ENCODE measurements around the gene DAG1. TPM values are rescaled to one million over a fixed set of nuclear protein-coding genes. Genes with fewer than 3 reads are reported as not detected.

Gene DAG1
- total and polyA plus RNA-seq, 10 of the 15 experiments (the other 5 are each of a cell fraction or from before 2014, with no cell fraction given), result 0.33 to 16.3 (median 9.2) TPM

DNA sequence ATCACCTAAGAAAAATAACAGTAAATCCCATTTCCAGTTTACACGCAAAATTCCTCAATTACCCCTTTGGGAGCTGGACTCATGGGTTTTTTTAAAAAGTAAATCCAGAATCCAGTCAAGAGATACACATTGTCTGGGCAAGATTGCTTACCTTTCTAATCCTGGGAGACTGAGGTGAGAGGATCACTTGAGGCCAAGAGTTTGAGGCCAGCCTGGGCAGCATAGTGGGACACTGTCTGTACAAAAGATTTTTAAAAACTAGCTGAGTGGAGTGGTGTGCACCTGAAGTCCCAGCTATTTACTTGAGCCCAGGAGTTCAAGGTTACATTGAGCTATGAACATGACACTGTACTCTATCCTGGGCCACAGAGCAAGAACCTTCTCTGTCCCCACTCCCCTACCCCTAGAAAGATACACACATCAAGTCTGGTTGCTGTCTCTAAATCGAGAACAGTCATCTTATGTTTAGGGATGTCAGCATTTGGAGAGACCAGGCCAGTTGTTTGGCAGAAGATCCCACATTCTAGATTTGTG lies 39.0 kb downstream of the DAG1 start (continued):
- TF ChIP-seq TBL1XR1 (IDR thresholded peaks at IDR 0.05; ENCODE audit: low read depth, low read length) (no peak), SPI1 (IDR thresholded peaks at IDR 0.05; ENCODE audit: borderline replicate concordance, insufficient read depth, low read depth, low read length) (no peak), DPF2 (IDR thresholded peaks at IDR 0.05) (no peak), HDGF (IDR thresholded peaks at IDR 0.05) (no peak), SUZ12 (IDR thresholded peaks at IDR 0.05; ENCODE audit: unreplicated experiment) (no peak)
- TF ChIP-seq, protein P1, sequence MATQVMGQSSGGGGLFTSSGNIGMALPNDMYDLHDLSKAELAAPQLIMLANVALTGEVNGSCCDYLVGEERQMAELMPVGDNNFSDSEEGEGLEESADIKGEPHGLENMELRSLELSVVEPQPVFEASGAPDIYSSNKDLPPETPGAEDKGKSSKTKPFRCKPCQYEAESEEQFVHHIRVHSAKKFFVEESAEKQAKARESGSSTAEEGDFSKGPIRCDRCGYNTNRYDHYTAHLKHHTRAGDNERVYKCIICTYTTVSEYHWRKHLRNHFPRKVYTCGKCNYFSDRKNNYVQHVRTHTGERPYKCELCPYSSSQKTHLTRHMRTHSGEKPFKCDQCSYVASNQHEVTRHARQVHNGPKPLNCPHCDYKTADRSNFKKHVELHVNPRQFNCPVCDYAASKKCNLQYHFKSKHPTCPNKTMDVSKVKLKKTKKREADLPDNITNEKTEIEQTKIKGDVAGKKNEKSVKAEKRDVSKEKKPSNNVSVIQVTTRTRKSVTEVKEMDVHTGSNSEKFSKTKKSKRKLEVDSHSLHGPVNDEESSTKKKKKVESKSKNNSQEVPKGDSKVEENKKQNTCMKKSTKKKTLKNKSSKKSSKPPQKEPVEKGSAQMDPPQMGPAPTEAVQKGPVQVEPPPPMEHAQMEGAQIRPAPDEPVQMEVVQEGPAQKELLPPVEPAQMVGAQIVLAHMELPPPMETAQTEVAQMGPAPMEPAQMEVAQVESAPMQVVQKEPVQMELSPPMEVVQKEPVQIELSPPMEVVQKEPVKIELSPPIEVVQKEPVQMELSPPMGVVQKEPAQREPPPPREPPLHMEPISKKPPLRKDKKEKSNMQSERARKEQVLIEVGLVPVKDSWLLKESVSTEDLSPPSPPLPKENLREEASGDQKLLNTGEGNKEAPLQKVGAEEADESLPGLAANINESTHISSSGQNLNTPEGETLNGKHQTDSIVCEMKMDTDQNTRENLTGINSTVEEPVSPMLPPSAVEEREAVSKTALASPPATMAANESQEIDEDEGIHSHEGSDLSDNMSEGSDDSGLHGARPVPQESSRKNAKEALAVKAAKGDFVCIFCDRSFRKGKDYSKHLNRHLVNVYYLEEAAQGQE (IDR thresholded peaks at IDR 0.05; ENCODE audit: low read depth, low read length), result no peak
- TF ChIP-seq, protein P2, sequence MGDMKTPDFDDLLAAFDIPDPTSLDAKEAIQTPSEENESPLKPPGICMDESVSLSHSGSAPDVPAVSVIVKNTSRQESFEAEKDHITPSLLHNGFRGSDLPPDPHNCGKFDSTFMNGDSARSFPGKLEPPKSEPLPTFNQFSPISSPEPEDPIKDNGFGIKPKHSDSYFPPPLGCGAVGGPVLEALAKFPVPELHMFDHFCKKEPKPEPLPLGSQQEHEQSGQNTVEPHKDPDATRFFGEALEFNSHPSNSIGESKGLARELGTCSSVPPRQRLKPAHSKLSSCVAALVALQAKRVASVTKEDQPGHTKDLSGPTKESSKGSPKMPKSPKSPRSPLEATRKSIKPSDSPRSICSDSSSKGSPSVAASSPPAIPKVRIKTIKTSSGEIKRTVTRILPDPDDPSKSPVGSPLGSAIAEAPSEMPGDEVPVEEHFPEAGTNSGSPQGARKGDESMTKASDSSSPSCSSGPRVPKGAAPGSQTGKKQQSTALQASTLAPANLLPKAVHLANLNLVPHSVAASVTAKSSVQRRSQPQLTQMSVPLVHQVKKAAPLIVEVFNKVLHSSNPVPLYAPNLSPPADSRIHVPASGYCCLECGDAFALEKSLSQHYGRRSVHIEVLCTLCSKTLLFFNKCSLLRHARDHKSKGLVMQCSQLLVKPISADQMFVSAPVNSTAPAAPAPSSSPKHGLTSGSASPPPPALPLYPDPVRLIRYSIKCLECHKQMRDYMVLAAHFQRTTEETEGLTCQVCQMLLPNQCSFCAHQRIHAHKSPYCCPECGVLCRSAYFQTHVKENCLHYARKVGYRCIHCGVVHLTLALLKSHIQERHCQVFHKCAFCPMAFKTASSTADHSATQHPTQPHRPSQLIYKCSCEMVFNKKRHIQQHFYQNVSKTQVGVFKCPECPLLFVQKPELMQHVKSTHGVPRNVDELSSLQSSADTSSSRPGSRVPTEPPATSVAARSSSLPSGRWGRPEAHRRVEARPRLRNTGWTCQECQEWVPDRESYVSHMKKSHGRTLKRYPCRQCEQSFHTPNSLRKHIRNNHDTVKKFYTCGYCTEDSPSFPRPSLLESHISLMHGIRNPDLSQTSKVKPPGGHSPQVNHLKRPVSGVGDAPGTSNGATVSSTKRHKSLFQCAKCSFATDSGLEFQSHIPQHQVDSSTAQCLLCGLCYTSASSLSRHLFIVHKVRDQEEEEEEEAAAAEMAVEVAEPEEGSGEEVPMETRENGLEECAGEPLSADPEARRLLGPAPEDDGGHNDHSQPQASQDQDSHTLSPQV (IDR thresholded peaks at IDR 0.05), result no peak

Data from GM12878 (cell line).